ENCODE data around the gene KCTD13.
A peak's percentile ranks its signal among the peaks of the same experiment; 100 is the strongest.
"Not testable (repeated sequence)": the region's sequence is repeated elsewhere in the genome, so short reads cannot be mapped to it uniquely, and the experiment has no call there.

KCTD13 gene, protein sequence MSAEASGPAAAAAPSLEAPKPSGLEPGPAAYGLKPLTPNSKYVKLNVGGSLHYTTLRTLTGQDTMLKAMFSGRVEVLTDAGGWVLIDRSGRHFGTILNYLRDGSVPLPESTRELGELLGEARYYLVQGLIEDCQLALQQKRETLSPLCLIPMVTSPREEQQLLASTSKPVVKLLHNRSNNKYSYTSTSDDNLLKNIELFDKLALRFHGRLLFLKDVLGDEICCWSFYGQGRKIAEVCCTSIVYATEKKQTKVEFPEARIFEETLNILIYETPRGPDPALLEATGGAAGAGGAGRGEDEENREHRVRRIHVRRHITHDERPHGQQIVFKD

DNA sequence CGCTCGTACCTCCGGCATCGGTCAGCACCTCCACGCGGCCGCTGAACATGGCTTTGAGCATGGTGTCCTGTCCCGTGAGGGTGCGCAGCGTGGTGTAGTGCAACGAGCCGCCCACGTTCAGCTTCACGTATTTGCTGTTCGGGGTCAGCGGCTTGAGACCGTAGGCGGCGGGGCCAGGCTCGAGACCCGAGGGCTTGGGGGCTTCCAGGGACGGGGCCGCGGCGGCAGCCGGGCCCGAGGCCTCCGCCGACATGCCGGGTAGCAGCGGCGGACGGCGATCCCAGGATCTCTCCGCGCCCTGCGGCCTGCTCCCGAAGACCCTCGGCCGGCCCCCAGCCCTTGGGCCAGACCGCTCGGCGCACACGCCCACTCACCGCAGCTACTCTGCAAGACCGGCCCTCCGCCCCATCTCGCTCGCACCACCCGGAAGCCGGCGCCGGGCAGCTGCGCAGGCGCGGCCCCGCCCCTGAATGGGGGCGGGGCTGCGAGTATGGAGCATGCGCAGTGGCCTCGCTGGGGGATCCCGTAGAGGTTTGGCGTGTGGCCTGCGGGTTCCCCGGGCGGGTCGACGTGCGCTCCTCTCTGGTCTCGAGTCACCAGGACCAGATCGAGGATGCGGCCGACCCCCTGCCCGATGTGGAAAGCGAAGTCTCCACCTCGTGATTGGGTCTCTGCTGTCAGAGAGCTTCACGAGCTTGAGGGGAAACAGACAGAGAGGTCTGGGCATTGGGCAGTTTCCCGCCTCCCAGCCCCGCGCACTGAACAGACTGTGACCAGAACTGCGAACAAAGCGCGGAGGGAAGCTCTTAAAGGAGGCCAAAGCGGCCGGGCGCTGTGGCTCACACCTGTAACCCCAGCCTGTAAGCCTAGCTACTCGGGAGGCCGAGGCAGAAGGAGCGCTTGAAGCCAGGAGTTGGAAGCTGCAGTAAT lies at the start of gene KCTD13:
Gene KCTD13 (minus strand): TSS at position 446 of the 930 bp plus-strand sequence. CDS start 193 bp downstream, at position 253.
- DNase-seq: peak; percentile 86

DNA sequence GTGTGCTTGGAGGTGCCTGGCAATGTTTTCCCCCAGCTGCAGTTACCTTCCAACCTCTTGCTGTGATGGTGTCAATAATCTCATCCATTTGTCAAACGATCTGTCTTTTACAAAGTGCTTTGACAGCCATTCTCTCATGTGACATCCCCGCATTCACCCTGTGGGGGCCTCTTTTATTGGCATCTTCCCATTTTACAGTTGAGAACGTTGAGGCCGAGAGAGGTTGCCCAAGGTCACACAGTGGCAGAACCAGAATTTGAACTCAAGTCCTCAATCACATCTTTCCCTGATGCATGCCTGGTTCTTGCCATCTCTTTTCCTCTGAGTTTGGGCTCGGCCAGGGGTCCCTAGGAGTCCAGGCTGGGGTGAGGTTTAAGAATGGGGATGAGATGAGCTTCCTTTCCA lies 49.1 kb upstream of the KCTD13 start:
- no peak for DNase-seq

DNA sequence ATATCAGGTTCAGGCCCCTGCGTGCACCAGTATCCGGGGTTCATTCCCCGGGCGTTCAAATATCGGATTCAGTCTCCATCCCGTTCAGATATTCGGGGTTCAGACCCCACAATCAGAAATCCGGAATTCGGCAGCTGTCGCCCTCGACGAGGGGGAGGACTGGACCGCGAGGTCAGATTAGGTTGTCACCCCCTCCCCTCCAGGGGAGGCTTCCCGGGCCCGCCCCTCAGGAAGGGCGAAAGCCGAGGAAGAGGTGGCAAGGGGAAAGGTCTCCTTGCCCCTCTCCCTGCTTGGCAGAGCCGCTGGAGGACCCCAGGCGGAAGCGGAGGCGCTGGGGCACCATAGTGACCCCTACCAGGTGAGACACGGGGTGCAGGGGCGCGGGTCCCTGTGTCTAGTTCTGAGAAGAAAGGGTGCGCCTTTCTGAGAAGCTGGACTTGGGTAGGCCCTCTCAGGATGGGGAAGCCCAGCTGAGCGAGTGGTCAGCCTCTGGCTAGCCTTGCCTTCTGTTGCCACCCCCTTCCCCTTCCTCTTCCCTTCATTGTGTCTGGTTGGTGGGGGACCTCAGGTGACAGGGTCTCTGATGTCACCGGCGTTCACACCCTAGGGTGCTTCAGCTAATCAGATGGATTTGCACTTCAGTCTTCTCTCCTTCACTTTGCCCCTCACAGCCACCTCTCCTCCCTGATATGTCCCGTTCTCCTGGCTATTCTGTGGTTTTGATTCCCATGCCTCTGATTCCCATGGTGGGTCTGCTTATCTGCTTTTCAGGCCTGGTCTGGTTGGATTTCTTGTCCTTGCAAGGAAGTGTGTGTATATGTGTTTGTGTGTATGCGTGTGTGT lies 48.5 kb upstream of the KCTD13 start:
- DNase-seq: peak; percentile 10

DNA sequence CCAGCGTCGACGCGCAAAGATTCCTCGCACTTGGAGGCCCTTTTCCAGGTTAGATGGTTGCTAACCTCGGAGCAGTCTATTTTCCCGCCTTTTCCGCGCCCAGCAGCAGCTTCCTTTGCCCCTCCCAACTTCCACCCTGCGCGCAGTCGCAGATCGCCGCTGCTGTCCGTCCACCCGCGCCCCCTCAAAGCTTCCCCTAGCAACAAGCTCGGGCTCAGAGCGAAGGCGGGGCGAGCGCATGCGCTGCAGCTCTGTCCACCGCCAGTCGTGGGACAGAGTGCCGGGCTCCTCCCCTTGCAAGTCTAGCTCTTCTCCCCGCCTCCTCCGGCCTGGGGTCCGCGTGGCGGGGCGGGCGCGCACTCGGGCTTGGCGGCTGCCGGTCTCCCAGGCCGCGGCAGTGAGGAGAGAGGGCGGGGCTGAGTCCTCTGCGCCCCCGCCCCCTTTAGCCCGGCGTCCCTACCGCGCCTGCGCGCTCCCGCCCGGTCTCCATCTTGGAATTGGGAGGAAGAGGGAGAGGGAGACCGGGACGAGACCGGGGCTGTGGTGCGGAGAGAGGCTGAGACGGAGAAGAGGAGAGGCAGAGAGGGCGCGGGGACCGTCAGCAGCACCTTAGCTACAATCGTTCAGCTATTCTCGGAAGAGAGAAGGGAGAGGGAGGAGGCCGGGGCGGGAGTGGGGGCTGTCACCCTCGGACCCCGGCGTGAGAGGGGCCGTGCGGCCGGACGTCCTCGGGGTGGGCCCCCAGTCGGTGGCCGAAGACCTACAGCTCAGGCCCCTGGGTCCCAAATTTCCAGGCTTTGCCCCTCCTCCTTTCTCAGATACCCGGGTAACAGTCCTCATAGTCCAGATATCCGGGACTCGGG lies 47.6 kb upstream of the KCTD13 start, which contains the start of gene TAOK2:
Gene TAOK2 (plus strand): TSS at position 485 of the 863 bp plus-strand sequence. CDS start 3,905 bp downstream, outside the sequence.
- peak; percentile 97 for DNase-seq

DNA sequence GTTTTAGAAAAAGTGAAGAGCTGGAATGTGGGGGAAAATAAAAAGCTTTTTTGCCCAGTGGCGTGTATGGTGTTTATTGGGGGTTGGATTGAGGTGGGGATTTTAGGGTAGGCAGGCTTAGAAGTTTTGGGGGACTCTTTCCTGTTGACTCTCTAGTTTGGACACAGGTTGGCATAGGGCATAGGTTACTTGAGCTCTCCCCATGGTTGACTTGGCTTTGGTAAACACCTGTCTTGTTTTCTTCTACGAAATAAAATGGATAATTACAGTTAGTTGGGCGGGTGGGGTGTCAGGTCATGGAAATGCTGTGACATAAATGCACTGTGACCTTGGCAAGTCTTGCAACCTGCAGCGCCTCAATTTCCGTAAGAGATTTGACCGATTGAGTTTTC lies 47.0 kb upstream of the KCTD13 start:
- no peak for DNase-seq

DNA sequence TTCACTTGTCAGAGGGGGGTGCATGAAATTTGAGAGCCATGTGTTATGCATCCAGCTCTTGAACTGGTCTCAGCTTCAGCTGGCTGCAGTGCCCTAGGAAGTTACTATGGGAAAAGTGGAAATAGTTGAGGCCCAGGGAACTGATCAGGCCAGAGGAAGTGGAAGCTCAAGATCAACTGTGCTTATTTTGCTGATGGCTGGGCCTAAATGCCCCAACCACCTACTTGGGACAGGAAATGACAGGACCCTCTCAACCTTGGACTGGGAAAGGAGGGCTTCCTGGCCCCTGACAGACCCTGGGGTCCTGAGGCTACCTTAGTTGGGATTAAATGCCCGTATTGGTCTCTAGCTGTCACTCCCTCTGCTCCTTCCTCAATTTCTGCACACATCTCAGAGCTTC lies 46.5 kb upstream of the KCTD13 start:
- no peak for DNase-seq

DNA sequence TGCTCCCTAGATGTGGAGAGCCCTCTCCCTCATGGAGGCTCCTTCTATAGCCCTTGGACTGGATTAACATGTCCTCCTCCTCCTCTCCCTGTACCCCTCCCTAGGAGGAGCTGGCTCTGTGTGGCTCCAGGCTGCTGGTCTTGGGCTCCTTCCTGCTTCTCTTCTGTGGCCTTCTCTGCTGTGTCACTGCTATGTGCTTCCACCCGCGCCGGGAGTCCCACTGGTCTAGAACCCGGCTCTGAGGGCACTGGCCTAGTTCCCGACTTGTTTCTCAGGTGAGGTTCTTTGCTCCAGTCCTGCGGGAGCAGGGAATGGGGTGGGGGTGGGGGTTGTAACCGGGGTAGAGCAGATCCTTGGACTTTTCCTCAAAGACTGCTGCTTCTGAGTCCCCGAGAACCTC lies 45.3 kb upstream of the KCTD13 start:
- DNase-seq: no peak

DNA sequence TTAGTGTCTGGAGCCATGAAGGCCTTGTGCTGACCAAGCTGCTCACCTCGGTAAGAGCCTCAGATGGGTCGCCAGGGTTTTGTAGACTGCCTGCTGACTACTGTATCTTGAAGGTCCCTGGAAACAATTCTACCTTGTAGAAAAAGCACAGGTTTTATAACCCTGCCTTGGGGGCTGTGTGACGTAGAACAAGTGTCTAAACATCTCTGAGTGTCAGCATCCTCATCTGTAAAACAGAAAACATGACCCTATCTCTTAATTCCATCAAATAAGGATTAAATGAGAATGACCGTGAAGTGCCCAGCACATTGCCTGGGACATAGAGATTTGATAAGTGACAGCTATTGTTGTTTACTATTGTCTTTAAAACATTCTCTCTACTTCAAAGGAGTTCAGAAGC lies 42.2 kb upstream of the KCTD13 start:
- no peak for DNase-seq

DNA sequence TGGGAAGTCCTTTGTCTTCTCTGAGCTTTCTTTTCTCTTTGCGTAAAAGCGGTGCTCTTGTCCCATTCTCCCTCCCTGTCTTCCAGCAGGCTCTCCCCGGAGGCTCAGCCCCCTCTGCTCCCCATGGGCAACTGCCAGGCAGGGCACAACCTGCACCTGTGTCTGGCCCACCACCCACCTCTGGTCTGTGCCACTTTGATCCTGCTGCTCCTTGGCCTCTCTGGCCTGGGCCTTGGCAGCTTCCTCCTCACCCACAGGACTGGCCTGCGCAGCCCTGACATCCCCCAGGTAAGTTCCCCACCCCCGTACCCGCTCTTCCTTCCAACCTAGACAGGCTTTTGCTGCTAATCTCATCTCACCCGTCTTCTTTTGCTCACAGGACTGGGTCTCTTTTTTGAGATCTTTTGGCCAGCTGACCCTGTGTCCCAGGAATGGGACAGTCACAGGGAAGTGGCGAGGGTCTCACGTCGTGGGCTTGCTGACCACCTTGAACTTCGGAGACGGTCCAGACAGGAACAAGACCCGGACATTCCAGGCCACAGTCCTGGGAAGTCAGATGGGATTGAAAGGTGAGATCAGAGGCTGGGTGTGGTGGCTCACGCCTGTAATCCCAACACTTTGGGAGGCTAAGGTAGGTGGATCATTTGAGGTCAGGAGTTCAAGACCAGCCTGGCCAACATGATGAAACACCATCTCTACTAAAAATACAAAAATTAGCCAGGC lies 37.2 kb upstream of the KCTD13 start:
- DNase-seq: no peak

DNA sequence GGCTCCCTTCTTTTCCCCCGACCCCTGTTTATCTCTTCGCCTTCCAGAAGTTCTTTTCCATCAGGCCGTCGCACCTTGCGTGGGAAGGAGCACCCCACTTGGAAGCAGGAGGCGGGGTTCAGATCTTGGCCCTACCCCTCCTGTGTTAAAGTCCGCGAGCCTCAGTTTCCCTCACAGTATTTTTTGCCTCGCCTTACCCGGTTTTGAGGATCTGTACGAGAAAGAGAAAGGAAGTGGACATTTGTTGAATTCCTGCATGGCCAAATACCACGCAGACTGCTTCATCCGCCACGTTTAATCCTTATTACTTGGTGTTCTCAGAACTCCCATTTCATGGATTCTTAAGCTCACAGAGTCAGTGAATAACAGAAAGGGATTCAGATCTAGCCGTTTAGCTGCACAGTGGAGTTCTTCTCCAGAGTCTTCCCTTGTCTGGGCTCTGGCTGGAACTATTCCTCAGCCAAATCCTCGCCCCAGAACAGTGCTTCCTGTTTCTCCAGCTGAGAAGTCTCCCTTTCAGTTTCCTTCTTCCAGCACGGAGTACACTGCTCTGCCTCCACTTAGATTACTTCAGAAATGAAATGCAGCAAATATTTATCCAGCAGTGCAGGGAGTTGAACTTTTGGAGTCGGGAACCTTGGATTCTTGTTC lies 36.4 kb upstream of the KCTD13 start:
- DNase-seq: no peak

DNA sequence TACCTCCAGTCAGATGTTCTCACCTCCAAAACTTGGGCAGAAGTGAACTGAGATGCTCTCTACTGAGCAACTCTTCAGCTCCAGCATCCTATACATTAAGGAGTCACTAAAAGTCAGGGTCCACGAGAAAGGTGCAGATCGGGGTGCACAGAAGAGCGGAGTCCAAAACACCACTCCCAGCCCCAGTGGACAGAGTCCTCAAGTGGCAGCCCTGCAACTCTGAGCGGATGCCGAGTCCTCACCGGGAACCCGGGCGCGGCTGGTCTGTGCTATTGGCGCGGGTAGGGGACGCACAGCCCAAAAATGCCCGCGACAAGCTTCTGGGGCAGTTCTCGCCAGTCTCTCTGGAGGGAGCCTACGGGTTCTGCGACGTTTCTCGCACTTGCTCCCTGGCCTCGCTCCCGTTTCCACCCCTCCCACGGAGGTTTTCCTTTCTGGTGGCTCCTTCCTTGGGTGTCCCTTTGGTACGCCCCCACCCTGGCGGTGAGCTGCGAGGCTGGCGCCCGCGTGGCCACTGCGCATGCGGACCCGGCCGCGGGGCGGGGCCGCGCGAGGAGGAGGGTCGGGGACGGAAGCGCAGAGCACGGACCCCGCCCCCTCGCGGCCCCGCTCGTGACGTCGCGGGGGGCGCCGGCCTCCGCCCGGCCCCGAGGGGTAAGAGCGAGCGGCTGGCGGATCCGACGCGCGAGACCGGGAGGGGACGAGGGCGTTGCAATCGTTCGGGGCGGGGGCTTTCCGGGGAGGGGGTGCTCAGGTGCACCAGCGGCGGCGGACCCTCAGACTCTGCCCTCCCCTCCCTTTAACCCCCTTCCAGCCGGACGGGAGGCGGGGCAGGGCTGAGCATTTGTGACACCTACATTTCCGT lies 35.7 kb upstream of the KCTD13 start, which contains the start of gene TMEM219:
Gene TMEM219 (plus strand): TSS at position 601 of the 865 bp plus-strand sequence. CDS start 1,065 bp downstream, outside the sequence.
- peak; percentile 95 for DNase-seq

DNA sequence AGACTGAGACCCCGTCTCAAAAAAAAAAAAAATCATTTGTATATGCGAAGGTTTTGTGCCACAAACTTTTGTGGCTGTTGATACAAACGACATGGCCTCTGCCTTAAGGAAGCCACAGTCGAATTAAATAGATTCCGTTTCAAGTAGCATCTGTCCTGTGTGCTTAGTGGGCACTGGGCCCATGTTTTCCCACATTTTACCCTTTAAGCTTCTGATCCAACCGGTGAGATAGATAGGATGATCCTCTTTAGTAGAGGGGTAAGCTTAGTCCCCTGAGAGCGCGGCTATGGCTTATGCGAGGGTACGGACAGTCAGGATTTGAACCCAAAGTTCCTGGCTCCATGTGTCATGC lies 35.1 kb upstream of the KCTD13 start:
- no peak for DNase-seq

DNA sequence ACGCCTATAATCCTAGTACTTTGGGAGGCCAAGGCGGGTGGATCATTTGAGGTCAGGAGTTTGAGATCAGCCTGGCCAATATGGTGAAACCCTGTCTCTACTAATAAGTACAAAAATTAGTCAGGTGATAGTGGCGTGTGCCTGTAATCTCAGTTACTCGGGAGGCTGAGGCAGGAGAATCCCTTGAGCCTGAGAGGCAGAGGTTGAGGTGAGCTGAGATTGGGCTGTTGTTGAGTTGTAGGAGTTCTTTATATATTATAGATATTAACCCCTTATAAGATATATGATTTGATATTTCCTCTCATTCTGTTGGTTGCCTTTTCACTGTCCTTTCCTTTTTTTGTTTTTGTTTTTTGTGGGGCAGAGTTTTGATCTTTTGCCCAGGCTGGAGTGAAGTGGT lies 33.8 kb upstream of the KCTD13 start:
- DNase-seq: not testable (repeated sequence)

DNA sequence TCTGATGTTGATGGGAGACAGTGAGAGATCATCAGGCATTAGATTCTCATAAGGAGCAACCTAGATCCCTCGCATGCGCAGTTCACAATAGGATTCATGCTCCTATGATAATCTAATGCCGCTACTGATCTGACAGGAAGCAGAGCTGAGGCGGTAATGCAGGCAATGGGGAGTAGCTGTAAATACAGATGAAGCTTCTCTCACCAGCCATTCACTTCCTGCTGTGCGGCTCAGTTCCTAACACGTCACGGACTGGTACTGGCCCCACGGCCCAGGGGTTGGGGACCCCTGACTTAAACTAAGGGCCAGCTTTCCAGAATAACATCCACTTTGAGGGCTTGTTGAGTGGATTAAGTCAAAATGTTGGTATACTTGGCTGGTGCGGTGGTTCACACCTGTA lies 33.3 kb upstream of the KCTD13 start:
- DNase-seq: no peak

DNA sequence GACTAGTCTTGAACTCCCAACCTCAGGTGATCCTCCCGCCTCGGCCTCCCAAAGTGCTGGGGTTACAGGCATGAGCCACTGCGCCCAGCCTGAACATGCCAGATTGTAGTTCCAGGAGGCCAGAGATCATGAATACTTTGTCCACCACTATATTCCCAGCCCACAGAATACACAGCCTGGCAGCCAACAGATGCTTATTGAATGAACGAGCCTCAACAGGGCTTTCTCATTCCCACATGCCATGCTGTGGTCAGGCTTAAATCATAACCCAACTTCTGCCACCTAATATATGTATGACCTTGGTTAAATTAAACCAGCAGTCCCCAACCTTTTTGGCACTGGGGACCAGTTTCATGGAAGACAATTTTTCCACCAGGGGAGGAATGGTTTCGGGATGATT lies 32.7 kb upstream of the KCTD13 start:
- no peak for DNase-seq

DNA sequence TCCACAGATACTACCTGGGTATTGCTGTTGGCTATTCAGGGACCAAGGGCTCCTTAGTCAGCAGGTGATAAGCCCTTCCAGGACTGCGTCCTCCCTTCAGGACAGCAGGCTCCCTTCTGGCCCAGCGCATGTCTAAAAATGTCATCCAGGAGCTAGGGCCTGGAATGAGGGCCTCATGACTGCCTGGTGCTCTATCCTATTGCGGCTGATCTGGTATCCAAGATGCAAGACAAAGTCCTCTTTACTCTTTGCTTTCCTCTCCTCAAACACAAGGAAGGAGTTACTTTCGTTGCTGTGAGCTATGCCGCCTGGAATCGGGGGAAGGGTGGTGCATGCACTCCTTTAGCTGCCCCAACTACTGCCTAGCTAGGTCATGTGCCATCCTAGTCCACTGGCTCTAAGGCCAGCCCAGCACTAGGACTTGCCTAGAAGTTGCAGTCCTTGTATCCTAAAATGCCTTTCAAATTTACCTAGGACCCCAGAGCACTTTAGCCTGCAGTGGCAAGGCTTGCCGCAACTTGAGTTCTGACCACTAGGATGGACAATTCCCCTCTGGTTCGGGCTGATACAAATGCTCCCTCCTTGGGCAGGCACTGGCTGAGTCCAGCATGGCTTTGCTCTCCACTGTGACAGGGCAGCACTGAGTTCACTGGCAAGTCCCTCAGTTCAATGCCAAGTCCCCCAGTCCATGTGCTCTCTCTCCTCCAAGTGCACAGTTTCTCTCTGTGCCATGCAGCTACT lies 25.8 kb upstream of the KCTD13 start:
- no peak for DNase-seq

DNA sequence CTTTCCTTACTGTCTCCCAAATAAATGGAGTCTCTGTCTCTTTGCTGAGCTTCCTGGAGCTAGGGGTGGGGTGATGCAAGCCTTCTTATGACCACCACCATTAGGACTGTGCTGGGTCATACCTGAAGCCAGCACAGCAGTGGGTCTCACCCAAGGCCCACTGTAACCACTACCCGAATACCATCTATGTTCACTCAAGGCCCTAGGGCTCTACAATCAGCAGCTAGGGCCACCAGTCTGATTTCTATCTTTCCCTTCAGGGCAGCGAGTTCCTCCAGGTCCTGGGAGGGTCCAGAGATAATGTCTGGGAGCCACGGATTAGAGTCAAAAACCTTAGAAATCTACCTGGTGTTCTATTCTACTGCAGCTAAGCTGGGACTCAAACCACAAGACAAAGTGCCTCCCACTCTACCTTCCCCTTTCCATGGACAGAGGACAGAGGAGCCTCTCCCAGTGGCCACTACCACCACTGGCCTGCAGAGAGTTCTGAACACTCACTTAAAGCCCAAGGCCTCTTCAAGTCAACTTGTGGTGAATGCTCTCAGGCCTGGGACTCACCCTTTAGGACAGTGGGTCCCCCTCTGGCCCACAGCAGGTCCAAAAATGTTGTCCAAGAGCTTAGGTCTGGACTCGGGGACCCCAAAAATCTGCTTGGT lies 24.9 kb upstream of the KCTD13 start:
- no peak for DNase-seq

DNA sequence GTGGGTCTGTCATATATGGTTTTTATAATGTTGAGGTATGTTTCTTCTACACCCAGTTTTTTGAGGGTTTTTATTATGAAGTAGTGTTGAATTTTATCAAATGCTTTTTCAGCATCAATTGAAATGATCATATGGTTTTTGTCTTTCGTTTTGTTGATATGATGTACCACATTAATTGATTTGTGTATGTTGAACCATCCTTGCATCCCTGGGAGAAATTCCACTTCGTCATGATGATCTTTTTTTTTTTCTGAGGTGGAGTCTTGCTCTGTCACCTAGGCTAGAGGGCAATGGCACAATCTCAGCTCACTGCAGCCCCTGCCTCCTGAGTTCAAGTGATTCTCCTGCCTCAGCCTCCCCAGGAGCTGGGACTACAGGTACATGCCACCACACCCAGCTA lies 21.9 kb upstream of the KCTD13 start:
- no peak for DNase-seq
